Measurements from ENCODE around the gene NOA1. TPM values are rescaled to one million over a fixed set of nuclear protein-coding genes. Genes with fewer than 3 reads are reported as not detected.

NOA1 gene
- total RNA-seq, 4 donors from 2014 or later = 13.2 to 22.8 (median 20.7) TPM

- TF ChIP-seq CTCF (IDR thresholded peaks at IDR 0.05; ENCODE audit: low read depth) = no peak
These were observed 46.8 kb downstream of the NOA1 start for GRCh38 chr4:56930638-56931037.

- no peak for TF ChIP-seq CTCF (IDR thresholded peaks at IDR 0.05; ENCODE audit: low read depth)
These were observed 50.2 kb downstream of the NOA1 start for GRCh38 chr4:56927196-56927595.

GRCh38 chr4:56914336-56914735 lies 63.1 kb downstream of the NOA1 start:
- TF ChIP-seq CTCF (IDR thresholded peaks at IDR 0.05; ENCODE audit: low read depth) = no peak

Small RNAs within 50 kb of the gene (small RNA-seq; reads per million reads assigned to genes)
- not detected for gene RNU6-998P

Other genes with a start within 250 kb of the NOA1 start
- not detected for gene SPINK2, start 155.9 kb downstream of the NOA1 start, total RNA-seq
- 10 to 100 TPM; 25.1 to 37.2 (median 32.1) TPM for gene REST, start 69.7 kb downstream of the NOA1 start, total RNA-seq
- 100 to 1,000 TPM in 1 of 4 donors, 10 to 100 TPM in 3; 58.0 to 109 (median 83.3) TPM for gene POLR2B, start 1.3 kb upstream of the NOA1 start, total RNA-seq
- gene IGFBP7, start 132.8 kb upstream of the NOA1 start, total RNA-seq = 100 to 1,000 TPM; 297 to 713 (median 515) TPM

Data from subcutaneous adipose tissue (tissue), 4 donors.